ENCODE measurements around the gene SCD.

DNA sequence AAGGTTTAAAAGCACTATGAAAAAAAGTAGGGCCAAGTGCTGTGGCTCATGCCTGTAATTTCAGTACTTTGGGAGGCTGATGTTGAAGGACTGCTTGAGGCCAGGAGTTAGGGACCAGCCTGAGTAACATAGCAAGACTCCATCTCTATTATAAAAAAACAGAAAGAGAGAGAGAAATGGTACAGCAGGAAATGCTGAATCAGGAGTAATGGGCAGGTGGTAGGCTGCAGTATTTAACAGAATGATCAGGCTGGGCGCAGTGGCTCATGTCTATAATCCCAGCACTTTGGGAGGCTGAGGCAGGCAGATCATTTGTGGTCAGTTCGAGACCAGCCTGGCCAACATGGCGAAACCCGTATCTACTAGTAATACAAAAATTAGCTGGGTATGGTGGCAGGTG, 49.6 kb downstream of the SCD start:
- TF ChIP-seq, protein P1, sequence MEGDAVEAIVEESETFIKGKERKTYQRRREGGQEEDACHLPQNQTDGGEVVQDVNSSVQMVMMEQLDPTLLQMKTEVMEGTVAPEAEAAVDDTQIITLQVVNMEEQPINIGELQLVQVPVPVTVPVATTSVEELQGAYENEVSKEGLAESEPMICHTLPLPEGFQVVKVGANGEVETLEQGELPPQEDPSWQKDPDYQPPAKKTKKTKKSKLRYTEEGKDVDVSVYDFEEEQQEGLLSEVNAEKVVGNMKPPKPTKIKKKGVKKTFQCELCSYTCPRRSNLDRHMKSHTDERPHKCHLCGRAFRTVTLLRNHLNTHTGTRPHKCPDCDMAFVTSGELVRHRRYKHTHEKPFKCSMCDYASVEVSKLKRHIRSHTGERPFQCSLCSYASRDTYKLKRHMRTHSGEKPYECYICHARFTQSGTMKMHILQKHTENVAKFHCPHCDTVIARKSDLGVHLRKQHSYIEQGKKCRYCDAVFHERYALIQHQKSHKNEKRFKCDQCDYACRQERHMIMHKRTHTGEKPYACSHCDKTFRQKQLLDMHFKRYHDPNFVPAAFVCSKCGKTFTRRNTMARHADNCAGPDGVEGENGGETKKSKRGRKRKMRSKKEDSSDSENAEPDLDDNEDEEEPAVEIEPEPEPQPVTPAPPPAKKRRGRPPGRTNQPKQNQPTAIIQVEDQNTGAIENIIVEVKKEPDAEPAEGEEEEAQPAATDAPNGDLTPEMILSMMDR (IDR thresholded peaks at IDR 0.05) = no peak
- TF ChIP-seq EZH2 (IDR thresholded peaks at IDR 0.05; ENCODE audit: borderline replicate concordance, insufficient read depth, low read depth, low read length, poor library complexity, severe bottlenecking) = no peak

Data from B cell (primary cell).